ENCODE measurements around the gene MLNR.

The MLNR gene

GRCh38 chr13:49253310-49253709 is 33.2 kb downstream of the MLNR start:
- TF ChIP-seq PPARA (CRISPR knock-in tag; IDR thresholded peaks at IDR 0.05; ENCODE audit: borderline replicate concordance) (no peak), ISL1 (CRISPR knock-in tag; IDR thresholded peaks at IDR 0.05) (no peak), POU6F1 (CRISPR knock-in tag; IDR thresholded peaks at IDR 0.05; ENCODE audit: borderline replicate concordance, low read depth) (no peak), SNAI2 (CRISPR knock-in tag; IDR thresholded peaks at IDR 0.05) (no peak), OSR1 (CRISPR knock-in tag; IDR thresholded peaks at IDR 0.05) (no peak), ZC3H10 (CRISPR knock-in tag; IDR thresholded peaks at IDR 0.05) (no peak), CSDC2 (CRISPR knock-in tag; IDR thresholded peaks at IDR 0.05) (no peak), ARNTL (CRISPR knock-in tag; IDR thresholded peaks at IDR 0.05; ENCODE audit: borderline replicate concordance, low read depth) (no peak), ZNF70 (CRISPR knock-in tag; IDR thresholded peaks at IDR 0.05) (no peak), CREB5 (CRISPR knock-in tag; IDR thresholded peaks at IDR 0.05; ENCODE audit: low read depth) (no peak)
- no peak for ATAC-seq

GRCh38 chr13:49254007-49254406 is 33.9 kb downstream of the MLNR start:
- no peak for TF ChIP-seq CREB5 (CRISPR knock-in tag; IDR thresholded peaks at IDR 0.05; ENCODE audit: low read depth)
- no peak for TF ChIP-seq TOX (CRISPR knock-in tag; IDR thresholded peaks at IDR 0.05; ENCODE audit: borderline replicate concordance)
- TF ChIP-seq PATZ1 (CRISPR knock-in tag; IDR thresholded peaks at IDR 0.05; ENCODE audit: borderline replicate concordance), result no peak
- no peak for TF ChIP-seq ZNF70 (CRISPR knock-in tag; IDR thresholded peaks at IDR 0.05)
- TF ChIP-seq ZFP30 (CRISPR knock-in tag; IDR thresholded peaks at IDR 0.05), result no peak
- TF ChIP-seq ISL1 (CRISPR knock-in tag; IDR thresholded peaks at IDR 0.05), result no peak
- TF ChIP-seq ESRRG (CRISPR knock-in tag; IDR thresholded peaks at IDR 0.05), result no peak
- no peak for TF ChIP-seq TCF4 (CRISPR knock-in tag; IDR thresholded peaks at IDR 0.05; ENCODE audit: borderline replicate concordance)
- TF ChIP-seq ZNF565 (CRISPR knock-in tag; conservative IDR thresholded peaks at IDR 0.05; ENCODE audit: low read depth), result no peak
- TF ChIP-seq ZC3H10 (CRISPR knock-in tag; IDR thresholded peaks at IDR 0.05), result no peak
- no peak for TF ChIP-seq SNAI2 (CRISPR knock-in tag; IDR thresholded peaks at IDR 0.05)
- no peak for TF ChIP-seq ZNF8 (CRISPR knock-in tag; IDR thresholded peaks at IDR 0.05)
- TF ChIP-seq ARNTL (CRISPR knock-in tag; IDR thresholded peaks at IDR 0.05; ENCODE audit: borderline replicate concordance, low read depth), result no peak
- no peak for TF ChIP-seq CSRNP3 (CRISPR knock-in tag; IDR thresholded peaks at IDR 0.05)
- no peak for TF ChIP-seq OSR1 (CRISPR knock-in tag; IDR thresholded peaks at IDR 0.05)
- no peak for TF ChIP-seq PPARA (CRISPR knock-in tag; IDR thresholded peaks at IDR 0.05; ENCODE audit: borderline replicate concordance)
- TF ChIP-seq RARB (CRISPR knock-in tag; IDR thresholded peaks at IDR 0.05), result no peak
- ATAC-seq, result no peak

- no peak for ATAC-seq
- TF ChIP-seq PPARA (CRISPR knock-in tag; IDR thresholded peaks at IDR 0.05; ENCODE audit: borderline replicate concordance), result no peak
- no peak for TF ChIP-seq OSR1 (CRISPR knock-in tag; IDR thresholded peaks at IDR 0.05)
- no peak for TF ChIP-seq CREB5 (CRISPR knock-in tag; IDR thresholded peaks at IDR 0.05; ENCODE audit: low read depth)
- TF ChIP-seq PATZ1 (CRISPR knock-in tag; IDR thresholded peaks at IDR 0.05; ENCODE audit: borderline replicate concordance), result no peak
- TF ChIP-seq ARNTL (CRISPR knock-in tag; IDR thresholded peaks at IDR 0.05; ENCODE audit: borderline replicate concordance, low read depth), result no peak
- TF ChIP-seq ZC3H10 (CRISPR knock-in tag; IDR thresholded peaks at IDR 0.05), result no peak
- TF ChIP-seq ZNF565 (CRISPR knock-in tag; conservative IDR thresholded peaks at IDR 0.05; ENCODE audit: low read depth), result no peak
- TF ChIP-seq TCF4 (CRISPR knock-in tag; IDR thresholded peaks at IDR 0.05; ENCODE audit: borderline replicate concordance), result no peak
- no peak for TF ChIP-seq TSHZ2 (CRISPR knock-in tag; IDR thresholded peaks at IDR 0.05)
- TF ChIP-seq SNAI2 (CRISPR knock-in tag; IDR thresholded peaks at IDR 0.05), result no peak
- TF ChIP-seq ESRRG (CRISPR knock-in tag; IDR thresholded peaks at IDR 0.05), result no peak
- no peak for TF ChIP-seq ZFP3 (CRISPR knock-in tag; IDR thresholded peaks at IDR 0.05)
Measured at GRCh38 chr13:49256841-49257240, 36.7 kb downstream of the MLNR start.
